Measurements from ENCODE around the gene RCC2.

DNA sequence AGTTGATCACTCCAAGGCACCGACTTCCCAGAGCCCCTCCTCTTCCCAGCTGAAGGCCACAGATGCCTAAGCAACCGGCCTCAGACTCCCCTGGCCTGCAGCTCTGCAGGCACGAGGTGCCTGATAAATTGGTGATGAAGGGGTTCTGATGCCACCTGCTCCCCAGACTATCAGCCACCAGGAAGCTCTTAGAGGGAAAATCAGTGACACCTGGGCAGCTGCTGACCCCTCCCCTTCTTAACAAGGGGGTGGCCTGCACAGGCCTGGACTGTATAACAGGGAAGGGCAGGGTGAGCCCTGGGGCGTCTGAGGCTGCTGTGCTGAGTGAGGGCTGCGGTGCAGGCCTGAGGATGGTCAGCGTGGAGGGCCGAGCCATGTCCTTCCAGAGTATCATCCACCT lies 67.6 kb downstream of the RCC2 start, which contains the start of gene PADI6:
- TF ChIP-seq, protein P1, sequence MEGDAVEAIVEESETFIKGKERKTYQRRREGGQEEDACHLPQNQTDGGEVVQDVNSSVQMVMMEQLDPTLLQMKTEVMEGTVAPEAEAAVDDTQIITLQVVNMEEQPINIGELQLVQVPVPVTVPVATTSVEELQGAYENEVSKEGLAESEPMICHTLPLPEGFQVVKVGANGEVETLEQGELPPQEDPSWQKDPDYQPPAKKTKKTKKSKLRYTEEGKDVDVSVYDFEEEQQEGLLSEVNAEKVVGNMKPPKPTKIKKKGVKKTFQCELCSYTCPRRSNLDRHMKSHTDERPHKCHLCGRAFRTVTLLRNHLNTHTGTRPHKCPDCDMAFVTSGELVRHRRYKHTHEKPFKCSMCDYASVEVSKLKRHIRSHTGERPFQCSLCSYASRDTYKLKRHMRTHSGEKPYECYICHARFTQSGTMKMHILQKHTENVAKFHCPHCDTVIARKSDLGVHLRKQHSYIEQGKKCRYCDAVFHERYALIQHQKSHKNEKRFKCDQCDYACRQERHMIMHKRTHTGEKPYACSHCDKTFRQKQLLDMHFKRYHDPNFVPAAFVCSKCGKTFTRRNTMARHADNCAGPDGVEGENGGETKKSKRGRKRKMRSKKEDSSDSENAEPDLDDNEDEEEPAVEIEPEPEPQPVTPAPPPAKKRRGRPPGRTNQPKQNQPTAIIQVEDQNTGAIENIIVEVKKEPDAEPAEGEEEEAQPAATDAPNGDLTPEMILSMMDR (IDR thresholded peaks at IDR 0.05) = no peak
- no peak for TF ChIP-seq ZFX (IDR thresholded peaks at IDR 0.05; ENCODE audit: borderline replicate concordance)
